Keratinocyte (primary cell): ENCODE measurements around the gene TADA2B. TPM values are rescaled to one million over a fixed set of nuclear protein-coding genes. Genes with fewer than 3 reads are reported as not detected.

Experiments
- DNase-seq: peaks from one replicate; pipeline ENCODE4 v3.0.0-alpha.2; 2011; ENCODE audit warnings: low read depth, missing footprints, low spot score
- FAIRE-seq: peaks from 2 replicates; lab custom pipeline; 2011; peaks lifted over from hg19 to GRCh38; lab: Jason Lieb, UNC
- H2AFZ ChIP-seq: 2 replicates; pipeline ENCODE4 v1.6.0; 2012; ENCODE audit warnings: low read length, control low read depth, inconsistent platforms; ENCODE audit not compliant: control insufficient read depth
- H3K27ac ChIP-seq: 2 replicates; pipeline ENCODE4 v1.5.1; 2011; ENCODE audit warnings: low read length; ENCODE audit not compliant: control insufficient read depth, insufficient read depth
- H3K27me3 ChIP-seq: 3 replicates; pipeline ENCODE4 v1.6.0; 2011; ENCODE audit warnings: low read length; ENCODE audit not compliant: control insufficient read depth, insufficient read depth; ENCODE audit errors: extremely low read depth
- H3K36me3 ChIP-seq, 2 experiments: 2 replicates in 1 of 2; 3 replicates in 1 of 2; pipeline ENCODE4 v1.5.1; 2011; ENCODE audit warnings: low read length in 2 of 2, mild to moderate bottlenecking in 1 of 2; ENCODE audit not compliant: control insufficient read depth in 2 of 2, insufficient read depth in 2 of 2; ENCODE audit errors: extremely low read depth in 1 of 2
- H3K4me1 ChIP-seq: 3 replicates; pipeline ENCODE4 v1.5.1; 2011; ENCODE audit warnings: low read length; ENCODE audit not compliant: control insufficient read depth, insufficient read depth; ENCODE audit errors: extremely low read depth
- H3K4me2 ChIP-seq: 3 replicates; pipeline ENCODE4 v1.6.0; 2011; ENCODE audit warnings: low read depth, low read length; ENCODE audit not compliant: control insufficient read depth, insufficient read depth; ENCODE audit errors: extremely low read depth
- H3K4me3 ChIP-seq, 3 experiments: fragments of 200-600 bp in 1 of 3; sonication (generic) in 1 of 3; 2 replicates in 2 of 3; 3 replicates in 1 of 3; pipeline ENCODE4 v1.5.1; 2011 to 2016; ENCODE audit warnings: low read length in 3 of 3, mild to moderate bottlenecking in 3 of 3, control low read depth in 2 of 3, inconsistent platforms in 1 of 3, low read depth in 1 of 3, mixed read lengths in 1 of 3, mixed run types in 1 of 3, moderate library complexity in 1 of 3; ENCODE audit not compliant: control insufficient read depth in 2 of 3, insufficient read depth in 2 of 3; ENCODE audit errors: extremely low read depth in 1 of 3
- H3K79me2 ChIP-seq: 2 replicates; pipeline ENCODE4 v1.6.0; 2012; ENCODE audit warnings: low read length; ENCODE audit not compliant: control insufficient read depth, insufficient read depth
- H3K9ac ChIP-seq: 3 replicates; pipeline ENCODE4 v1.6.0; 2011; ENCODE audit warnings: low read length; ENCODE audit not compliant: control insufficient read depth, insufficient read depth; ENCODE audit errors: extremely low read depth
- H3K9me1 ChIP-seq: 3 replicates; pipeline ENCODE4 v1.6.0; 2011; ENCODE audit warnings: low read length; ENCODE audit not compliant: control insufficient read depth, insufficient read depth; ENCODE audit errors: extremely low read depth
- H3K9me3 ChIP-seq: 2 replicates; pipeline ENCODE4 v1.5.1; 2012; ENCODE audit warnings: low read depth, low read length; ENCODE audit not compliant: control insufficient read depth
- H4K20me1 ChIP-seq: 3 replicates; pipeline ENCODE4 v1.6.0; 2011; ENCODE audit warnings: low read length; ENCODE audit not compliant: control insufficient read depth, insufficient read depth; ENCODE audit errors: extremely low read depth
- EZH2 ChIP-seq: IDR thresholded peaks from one replicate; pipeline ENCODE4 v1.6.1; 2012; ENCODE audit warnings: inconsistent platforms, mild to moderate bottlenecking, low read length, moderate library complexity
- dilution Hi-C: fragments of 300-500 bp; cut with MboI; formaldehyde crosslinking; loops from one replicate; pipeline ENCODE4 v1.7.0; 2020; ENCODE audit warnings: low sequenced_read_pairs; ENCODE audit not compliant: extremely low pct_ligation_motif_present
- polyA plus RNA-seq, 5 experiments: library from polyadenylated mRNA; depleted of rRNA in 3 of 5; stranded (reverse) in 3 of 5; stranded (forward) in 1 of 5; unstranded in 1 of 5; fragments of >200 nt; gene quantifications; 1 replicate in 1 of 5; 2 replicates in 3 of 5; 3 replicates in 1 of 5; pipeline versions ENCODE4 v1.2.1 to v1.2.3, GENCODE V29; 2011 to 2012; ENCODE audit warnings: missing spikeins in 2 of 5, low read depth in 1 of 5, low replicate concordance in 1 of 5
- TF ChIP-seq, protein P1 (sequence below), 3 experiments: IDR thresholded peaks in 1 of 3; conservative IDR thresholded peaks in 1 of 3; optimal IDR thresholded peaks in 1 of 3; 2 replicates in 2 of 3; 3 replicates in 1 of 3; pipeline versions ENCODE3 to v1.5.1; 2011; ENCODE audit warnings: low read length in 3 of 3, mild to moderate bottlenecking in 3 of 3, moderate library complexity in 2 of 3, control low read depth in 1 of 3, inconsistent platforms in 1 of 3; ENCODE audit not compliant: insufficient read depth in 2 of 3; ENCODE audit errors: extremely low read depth in 1 of 3

TADA2B gene
- polyA plus RNA-seq, 1 donor (not counting 4 experiments of a cell fraction or from before 2014, with no cell fraction given) = 5.3 TPM

GRCh38 chr4:7045961-7046921 lies 3.1 kb downstream of the TADA2B start:
- H4K20me1 ChIP-seq = peaks cover 7% of the 10 kb centered on the region
- no peaks in the 10 kb centered on the region for H3K27me3 ChIP-seq
- H3K4me2 ChIP-seq = no peak overlapping the region
- no peak overlapping the region for H3K9ac ChIP-seq
- peaks cover 3 to 16% of the 10 kb centered on the region in 2 experiments for H3K36me3 ChIP-seq
- DNase-seq (no peak), FAIRE-seq (no peak)
- peaks cover 13% of the 10 kb centered on the region for H3K4me1 ChIP-seq
- TF ChIP-seq EZH2 = no peak
- TF ChIP-seq, protein P1, sequence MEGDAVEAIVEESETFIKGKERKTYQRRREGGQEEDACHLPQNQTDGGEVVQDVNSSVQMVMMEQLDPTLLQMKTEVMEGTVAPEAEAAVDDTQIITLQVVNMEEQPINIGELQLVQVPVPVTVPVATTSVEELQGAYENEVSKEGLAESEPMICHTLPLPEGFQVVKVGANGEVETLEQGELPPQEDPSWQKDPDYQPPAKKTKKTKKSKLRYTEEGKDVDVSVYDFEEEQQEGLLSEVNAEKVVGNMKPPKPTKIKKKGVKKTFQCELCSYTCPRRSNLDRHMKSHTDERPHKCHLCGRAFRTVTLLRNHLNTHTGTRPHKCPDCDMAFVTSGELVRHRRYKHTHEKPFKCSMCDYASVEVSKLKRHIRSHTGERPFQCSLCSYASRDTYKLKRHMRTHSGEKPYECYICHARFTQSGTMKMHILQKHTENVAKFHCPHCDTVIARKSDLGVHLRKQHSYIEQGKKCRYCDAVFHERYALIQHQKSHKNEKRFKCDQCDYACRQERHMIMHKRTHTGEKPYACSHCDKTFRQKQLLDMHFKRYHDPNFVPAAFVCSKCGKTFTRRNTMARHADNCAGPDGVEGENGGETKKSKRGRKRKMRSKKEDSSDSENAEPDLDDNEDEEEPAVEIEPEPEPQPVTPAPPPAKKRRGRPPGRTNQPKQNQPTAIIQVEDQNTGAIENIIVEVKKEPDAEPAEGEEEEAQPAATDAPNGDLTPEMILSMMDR (optimal IDR thresholded peaks at IDR 0.05 in 1 of 3, IDR thresholded peaks at IDR 0.05 in 1 of 3, conservative IDR thresholded peaks at IDR 0.05 in 1 of 3; ENCODE audit: extremely low read depth in 1 of 3, insufficient read depth in 2 of 3, low read length in 3 of 3) = no peak
- no peak overlapping the region for H2AFZ ChIP-seq
- dilution Hi-C loops = no loop called here
- no peak overlapping the region for H3K27ac ChIP-seq
- no peaks in the 10 kb centered on the region for H3K9me3 ChIP-seq
- H3K79me2 ChIP-seq = peaks cover 72% of the 10 kb centered on the region
- peaks cover 2% of the 10 kb centered on the region for H3K9me1 ChIP-seq
- H3K4me3 ChIP-seq = no peak overlapping the region

GRCh38 chr4:7046971-7047370 lies 3.8 kb downstream of the TADA2B start:
- no peak overlapping the region for H3K27ac ChIP-seq
- no peak overlapping the region for H3K4me3 ChIP-seq
- H3K9ac ChIP-seq = no peak overlapping the region
- H3K4me2 ChIP-seq = no peak overlapping the region
- H3K9me1 ChIP-seq = peaks cover 2% of the 10 kb centered on the region
- no peak overlapping the region for H2AFZ ChIP-seq
- H3K27me3 ChIP-seq = no peaks in the 10 kb centered on the region
- TF ChIP-seq, protein P1 (optimal IDR thresholded peaks at IDR 0.05 in 1 of 3, IDR thresholded peaks at IDR 0.05 in 1 of 3, conservative IDR thresholded peaks at IDR 0.05 in 1 of 3; ENCODE audit: extremely low read depth in 1 of 3, insufficient read depth in 2 of 3, low read length in 3 of 3) = no peak
- DNase-seq = no peak
- no peaks in the 10 kb centered on the region for H3K9me3 ChIP-seq
- peaks cover 12% of the 10 kb centered on the region for H3K4me1 ChIP-seq
- peaks cover 7% of the 10 kb centered on the region for H4K20me1 ChIP-seq
- H3K79me2 ChIP-seq = peaks cover 75% of the 10 kb centered on the region
- H3K36me3 ChIP-seq = peaks cover 3 to 16% of the 10 kb centered on the region in 2 experiments
- no peak for FAIRE-seq
- dilution Hi-C loops = no loop called here
